ENCODE data around the gene CYB5R4. TPM values are rescaled to one million over a fixed set of nuclear protein-coding genes. Genes with fewer than 3 reads are reported as not detected.

The CYB5R4 gene
- total and polyA plus RNA-seq, 10 of the 15 experiments (the other 5 are each of a cell fraction or from before 2014, with no cell fraction given) = 13.4 to 61.1 (median 27.5) TPM

DNA sequence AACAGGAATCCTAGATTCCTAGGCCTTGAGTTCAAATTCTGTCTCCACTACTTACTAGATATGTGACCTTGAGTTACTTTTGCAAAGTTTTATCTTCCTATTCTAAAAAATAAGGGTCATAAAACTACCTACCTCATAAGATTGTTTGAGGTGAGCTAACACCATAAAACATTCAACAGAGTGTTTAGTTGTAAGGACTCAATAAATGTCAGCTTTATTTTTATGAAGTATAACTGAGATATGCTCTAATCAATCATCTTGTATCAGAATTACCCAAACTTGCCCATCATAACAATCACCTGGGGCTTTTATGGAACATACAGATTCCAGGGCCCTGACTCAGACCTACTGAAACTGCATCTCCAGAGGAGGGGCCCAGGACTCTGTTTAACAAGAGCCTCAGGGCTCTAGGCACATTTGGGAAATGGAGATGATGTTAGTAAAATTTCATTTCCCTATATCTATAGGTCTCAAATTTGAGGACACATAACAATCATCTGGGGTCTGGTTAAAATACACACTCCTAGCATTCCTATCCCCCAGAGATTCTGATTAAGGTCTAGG is 138.6 kb downstream of the CYB5R4 start:
- SMC1A ChIA-PET (ENCODE audit: uncharacterized antibody, unreplicated experiment) = interaction anchor here (1.7 kb wide), 1 partner anchor 13 kb away, joined by 4 read pairs; no protein-coding TSS in a partner anchor
- intact Hi-C loops (cut with micrococcal nuclease; ENCODE audit: unreplicated experiment) = no loop called here
- Histone ChIP-seq H3K9ac (ENCODE audit: control insufficient read depth, insufficient read depth, low read length) (no peak overlapping the region), H3K4me2 (ENCODE audit: control insufficient read depth, insufficient read depth) (no peak overlapping the region), H3K79me2 (ENCODE audit: control insufficient read depth, insufficient read depth, low read length) (no peaks in the 10 kb centered on the region), H3K4me3 (no peak overlapping the region), H4K20me1 (ENCODE audit: control insufficient read depth, insufficient read depth) (no peaks in the 10 kb centered on the region), H3K27me3 (replicated peaks in 1 of 2; ENCODE audit: control insufficient read depth in 2 of 2, insufficient read depth in 2 of 2, low read length in 1 of 2) (no peaks in the 10 kb centered on the region), H2AFZ (ENCODE audit: control insufficient read depth, low read depth, low read length) (no peak overlapping the region), H3K9me3 (replicated peaks; ENCODE audit: control insufficient read depth, insufficient read depth, low read length) (no peaks in the 10 kb centered on the region), H3K27ac (ENCODE audit: control insufficient read depth, insufficient read depth) (no peak overlapping the region), H3K4me1 (ENCODE audit: control insufficient read depth, insufficient read depth, low read length) (no peaks in the 10 kb centered on the region), H3K36me3 (ENCODE audit: control insufficient read depth in 2 of 2, insufficient read depth in 2 of 2, low read length in 1 of 2) (no peaks in the 10 kb centered on the region)
- in situ Hi-C loops (cut with MboI) = no loop called here
- RAD21 ChIA-PET (ENCODE audit: unreplicated experiment) = interaction anchor here (0.6 kb wide), 1 partner anchor 292 kb away, joined by 3 read pairs; no protein-coding TSS in a partner anchor
- ATAC-seq (no peak), FAIRE-seq (no peak), DNase-seq (ENCODE audit: low read depth, low spot score) (no peak)
- POLR2A ChIA-PET = no interaction called here
- TF ChIP-seq, protein P1, sequence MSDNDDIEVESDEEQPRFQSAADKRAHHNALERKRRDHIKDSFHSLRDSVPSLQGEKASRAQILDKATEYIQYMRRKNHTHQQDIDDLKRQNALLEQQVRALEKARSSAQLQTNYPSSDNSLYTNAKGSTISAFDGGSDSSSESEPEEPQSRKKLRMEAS (IDR thresholded peaks at IDR 0.05; ENCODE audit: low read depth, low read length) = no peak
- no peak for TF ChIP-seq CHD1 (IDR thresholded peaks at IDR 0.05; ENCODE audit: low read depth, low read length)
- no peak for TF ChIP-seq EGR1 (IDR thresholded peaks at IDR 0.05; ENCODE audit: borderline replicate concordance in 1 of 2, low read depth in 2 of 2, low read length in 2 of 2)
- TF ChIP-seq TCF12 (IDR thresholded peaks at IDR 0.05; ENCODE audit: low read depth, low read length) = no peak
- TF ChIP-seq MXI1 (IDR thresholded peaks at IDR 0.05; ENCODE audit: low read depth, low read length) = no peak
- no peak for TF ChIP-seq ZNF274 (IDR thresholded peaks at IDR 0.05; ENCODE audit: insufficient read depth, insufficient read length)
- no peak for TF ChIP-seq ZNF24 (IDR thresholded peaks at IDR 0.05)
- CTCF ChIA-PET = interaction anchor here (1.2 to 1.3 kb wide), 2 partner anchors 10 to 223 kb away, joined by 3 read pairs; no protein-coding TSS in a partner anchor
- BruUV-seq (replicated peaks) = no TSS peak

GRCh38 chr6:84001119-84001518 is 141.6 kb downstream of the CYB5R4 start:
- BruUV-seq (replicated peaks) = no TSS peak
- H3K79me2 ChIP-seq (ENCODE audit: control insufficient read depth, insufficient read depth, low read length) = no peaks in the 10 kb centered on the region
- CTCF ChIA-PET = interaction anchor here (0.6 kb wide), 1 partner anchor 61 kb away, joined by 4 read pairs; no protein-coding TSS in a partner anchor
- no peak overlapping the region for H2AFZ ChIP-seq (ENCODE audit: control insufficient read depth, low read depth, low read length)
- 15% methylated on average over 3 of the region's 3 CpGs for WGBS (ENCODE audit: insufficient coverage, insufficient replicate concordance, low lambda C conversion rate, missing lambda C conversion rate)
- no peak overlapping the region for H3K4me2 ChIP-seq (ENCODE audit: control insufficient read depth, insufficient read depth)
- H3K4me3 ChIP-seq = no peak overlapping the region
- SMC1A ChIA-PET (ENCODE audit: uncharacterized antibody, unreplicated experiment) = interaction anchor here (0.7 to 0.8 kb wide), 2 partner anchors 47 to 56 kb away, joined by 3 read pairs; no protein-coding TSS in a partner anchor
- RAD21 ChIA-PET (ENCODE audit: unreplicated experiment) = no interaction called here
- H3K27me3 ChIP-seq (replicated peaks in 1 of 2; ENCODE audit: control insufficient read depth in 2 of 2, insufficient read depth in 2 of 2, low read length in 1 of 2) = no peaks in the 10 kb centered on the region; a peak in 1 of 4 replicates
- no peak for ATAC-seq
- no peaks in the 10 kb centered on the region for H3K36me3 ChIP-seq (ENCODE audit: control insufficient read depth in 2 of 2, insufficient read depth in 2 of 2, low read length in 1 of 2)
- intact Hi-C loops (cut with micrococcal nuclease; ENCODE audit: unreplicated experiment) (no loop called here), in situ Hi-C loops (cut with MboI) (no loop called here)
- no peak for FAIRE-seq
- POLR2A ChIA-PET = no interaction called here
- H3K9me3 ChIP-seq (replicated peaks; ENCODE audit: control insufficient read depth, insufficient read depth, low read length) = no peaks in the 10 kb centered on the region
- H3K27ac ChIP-seq (ENCODE audit: control insufficient read depth, insufficient read depth) = no peak overlapping the region
- no peak overlapping the region for H3K9ac ChIP-seq (ENCODE audit: control insufficient read depth, insufficient read depth, low read length)
- no peak for DNase-seq (ENCODE audit: low read depth, low spot score)
- no peaks in the 10 kb centered on the region for H3K4me1 ChIP-seq (ENCODE audit: control insufficient read depth, insufficient read depth, low read length)
- no peak for TF ChIP-seq NRF1 (conservative IDR thresholded peaks at IDR 0.05; ENCODE audit: low read depth, low read length)
- no peak for TF ChIP-seq LARP7 (IDR thresholded peaks at IDR 0.05)
- no peak for TF ChIP-seq ZNF274 (IDR thresholded peaks at IDR 0.05; ENCODE audit: insufficient read depth, insufficient read length)
- TF ChIP-seq DPF2 (IDR thresholded peaks at IDR 0.05) = no peak
- no peaks in the 10 kb centered on the region for H4K20me1 ChIP-seq (ENCODE audit: control insufficient read depth, insufficient read depth)

Measured in GM12878 (cell line).